ENCODE data around the gene HACE1.

- TF ChIP-seq CTCF (IDR thresholded peaks at IDR 0.05) (no peak), POLR2A (IDR thresholded peaks at IDR 0.05) (no peak)
Measured at GRCh38 chr6:104702126-104702841, 157.4 kb downstream of the HACE1 start.
